ENCODE results near the gene MBNL1.

The MBNL1 gene

GRCh38 chr3:152457500-152458375, 189.0 kb downstream of the MBNL1 start:
- ATAC-seq = no peak
- TF ChIP-seq CSDC2 (CRISPR knock-in tag; IDR thresholded peaks at IDR 0.05) = no peak
- TF ChIP-seq ZNF8 (CRISPR knock-in tag; IDR thresholded peaks at IDR 0.05) = no peak
- no peak for TF ChIP-seq BACH2 (CRISPR knock-in tag; IDR thresholded peaks at IDR 0.05; ENCODE audit: borderline replicate concordance)
- TF ChIP-seq ZC3H10 (CRISPR knock-in tag; IDR thresholded peaks at IDR 0.05) = no peak
- no peak for TF ChIP-seq ARNTL (CRISPR knock-in tag; IDR thresholded peaks at IDR 0.05; ENCODE audit: borderline replicate concordance, low read depth)
- TF ChIP-seq POU6F1 (CRISPR knock-in tag; IDR thresholded peaks at IDR 0.05; ENCODE audit: borderline replicate concordance, low read depth) = no peak
- TF ChIP-seq RARB (CRISPR knock-in tag; IDR thresholded peaks at IDR 0.05) = no peak
- no peak for TF ChIP-seq ZNF70 (CRISPR knock-in tag; IDR thresholded peaks at IDR 0.05)
- TF ChIP-seq PATZ1 (CRISPR knock-in tag; IDR thresholded peaks at IDR 0.05; ENCODE audit: borderline replicate concordance) = no peak
- TF ChIP-seq ZFP3 (CRISPR knock-in tag; IDR thresholded peaks at IDR 0.05) = no peak
- TF ChIP-seq CSRNP3 (CRISPR knock-in tag; IDR thresholded peaks at IDR 0.05) = no peak
- TF ChIP-seq CREB5 (CRISPR knock-in tag; IDR thresholded peaks at IDR 0.05; ENCODE audit: low read depth) = no peak
- no peak for TF ChIP-seq TOX (CRISPR knock-in tag; IDR thresholded peaks at IDR 0.05; ENCODE audit: borderline replicate concordance)
- TF ChIP-seq SNAI2 (CRISPR knock-in tag; IDR thresholded peaks at IDR 0.05) = no peak

GRCh38 chr3:152458376-152459117, 189.8 kb downstream of the MBNL1 start:
- TF ChIP-seq ZFP3 (CRISPR knock-in tag; IDR thresholded peaks at IDR 0.05) (no peak), ZFP30 (CRISPR knock-in tag; IDR thresholded peaks at IDR 0.05) (no peak), BACH2 (CRISPR knock-in tag; IDR thresholded peaks at IDR 0.05; ENCODE audit: borderline replicate concordance) (no peak), ZNF70 (CRISPR knock-in tag; IDR thresholded peaks at IDR 0.05) (no peak), PPARA (CRISPR knock-in tag; IDR thresholded peaks at IDR 0.05; ENCODE audit: borderline replicate concordance) (no peak), OSR1 (CRISPR knock-in tag; IDR thresholded peaks at IDR 0.05) (no peak), ARNTL (CRISPR knock-in tag; IDR thresholded peaks at IDR 0.05; ENCODE audit: borderline replicate concordance, low read depth) (no peak), ZNF8 (CRISPR knock-in tag; IDR thresholded peaks at IDR 0.05) (no peak), TCF4 (CRISPR knock-in tag; IDR thresholded peaks at IDR 0.05; ENCODE audit: borderline replicate concordance) (no peak), GLIS3 (CRISPR knock-in tag; IDR thresholded peaks at IDR 0.05) (no peak), CREB5 (CRISPR knock-in tag; IDR thresholded peaks at IDR 0.05; ENCODE audit: low read depth) (no peak), CSRNP3 (CRISPR knock-in tag; IDR thresholded peaks at IDR 0.05) (no peak), ZNF565 (CRISPR knock-in tag; conservative IDR thresholded peaks at IDR 0.05; ENCODE audit: low read depth) (no peak), SNAI2 (CRISPR knock-in tag; IDR thresholded peaks at IDR 0.05) (no peak), RARB (CRISPR knock-in tag; IDR thresholded peaks at IDR 0.05) (no peak), POU6F1 (CRISPR knock-in tag; IDR thresholded peaks at IDR 0.05; ENCODE audit: borderline replicate concordance, low read depth) (no peak), ISL1 (CRISPR knock-in tag; IDR thresholded peaks at IDR 0.05) (no peak), TSHZ2 (CRISPR knock-in tag; IDR thresholded peaks at IDR 0.05) (no peak)
- no peak for ATAC-seq
